ENCODE data around the gene SNCB.
A peak's percentile ranks its signal among the peaks of the same experiment; 100 is the strongest.
"Not testable (repeated sequence)": the region's sequence is repeated elsewhere in the genome, so short reads cannot be mapped to it uniquely, and the experiment has no call there.

The SNCB gene

DNA sequence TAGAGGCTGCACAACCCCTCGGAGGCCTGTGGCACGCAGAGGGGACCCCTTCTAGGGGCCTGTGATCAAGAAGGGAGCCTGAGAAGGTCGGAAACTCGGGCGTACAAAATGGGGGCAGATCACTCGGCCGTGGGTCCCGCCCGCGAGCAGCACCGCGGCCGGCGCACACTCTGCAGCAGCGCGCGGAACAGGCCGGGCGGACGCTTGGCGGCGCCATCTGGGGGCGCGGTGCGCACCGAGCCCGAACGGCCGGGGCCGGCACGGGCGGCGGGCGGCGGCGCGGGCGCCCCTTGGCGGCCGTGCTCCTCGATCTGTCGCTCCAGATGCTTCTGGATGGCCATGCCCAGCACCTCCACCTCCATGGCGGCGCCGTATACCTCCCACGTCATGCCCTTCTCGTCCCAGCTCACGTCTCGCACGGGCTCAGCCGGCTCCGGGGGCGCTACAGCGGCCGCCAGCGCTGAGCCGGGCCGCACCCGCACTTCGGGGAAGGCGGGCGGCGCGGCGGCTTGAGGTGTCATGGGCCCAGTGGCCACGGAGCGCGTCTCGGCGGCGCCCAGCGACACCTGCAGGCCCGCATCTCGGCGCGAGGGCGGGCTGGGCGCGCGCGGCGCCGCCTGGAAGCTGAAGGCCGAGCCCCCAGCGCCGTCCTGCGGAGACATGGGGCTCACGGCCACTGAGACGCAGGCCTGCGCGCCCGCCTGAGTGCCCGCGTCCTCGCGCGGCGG, 33.5 kb downstream of the SNCB start:
- no peak for DNase-seq

DNA sequence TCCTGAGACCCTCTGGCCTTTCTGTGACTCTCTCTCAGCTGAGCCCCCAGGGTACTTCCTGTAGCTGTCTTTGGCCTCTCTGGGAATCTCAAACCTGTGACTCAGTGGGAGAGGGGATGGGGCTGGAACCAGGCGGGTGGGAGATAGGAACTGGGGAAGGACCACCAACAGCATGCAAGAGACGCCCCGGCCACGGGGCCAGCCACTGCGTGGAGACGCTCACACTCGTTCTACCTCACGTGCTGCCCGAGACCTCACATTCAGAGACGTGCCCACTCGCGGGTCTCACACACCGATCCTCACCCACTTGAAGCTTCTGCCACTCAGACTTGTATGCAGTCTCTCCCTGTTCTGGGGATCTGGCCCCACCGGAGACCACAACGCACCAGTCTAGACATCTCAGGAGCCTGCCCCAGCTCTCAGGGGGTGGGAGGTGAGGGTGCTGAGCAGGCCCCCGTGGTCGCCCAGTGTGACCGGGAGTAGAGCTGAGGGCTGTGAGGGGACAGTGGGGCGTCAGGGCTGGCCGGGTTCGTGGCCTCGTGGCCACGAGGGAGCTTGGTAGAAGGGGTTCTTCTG, 34.2 kb downstream of the SNCB start:
- no peak for DNase-seq

DNA sequence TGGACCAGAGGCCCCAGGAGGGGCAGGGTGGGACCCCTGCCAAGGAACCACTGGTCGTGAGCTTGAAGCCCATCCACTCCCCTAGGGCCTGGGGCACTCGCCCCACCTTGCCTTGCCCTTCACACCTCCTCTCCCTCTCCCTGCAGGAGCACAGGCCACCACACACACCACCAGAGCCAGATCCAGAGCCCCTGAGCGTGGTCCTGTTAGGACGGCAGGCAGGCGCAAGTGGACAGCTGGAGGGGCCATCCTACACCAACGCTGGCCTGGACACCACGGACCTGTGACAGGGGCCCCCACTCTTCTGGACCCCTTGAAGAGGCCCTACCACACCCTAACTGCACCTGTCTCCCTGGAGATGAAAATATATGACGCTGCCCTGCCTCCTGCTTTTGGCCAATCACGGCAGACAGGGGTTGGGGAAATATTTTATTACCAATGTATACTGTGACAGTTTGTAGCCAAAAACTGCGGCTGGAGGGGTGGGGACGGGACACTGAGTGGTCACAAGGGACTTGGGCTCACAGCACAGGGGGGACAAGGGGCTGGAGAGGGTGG, 34.9 kb downstream of the SNCB start:
- no peak for DNase-seq

DNA sequence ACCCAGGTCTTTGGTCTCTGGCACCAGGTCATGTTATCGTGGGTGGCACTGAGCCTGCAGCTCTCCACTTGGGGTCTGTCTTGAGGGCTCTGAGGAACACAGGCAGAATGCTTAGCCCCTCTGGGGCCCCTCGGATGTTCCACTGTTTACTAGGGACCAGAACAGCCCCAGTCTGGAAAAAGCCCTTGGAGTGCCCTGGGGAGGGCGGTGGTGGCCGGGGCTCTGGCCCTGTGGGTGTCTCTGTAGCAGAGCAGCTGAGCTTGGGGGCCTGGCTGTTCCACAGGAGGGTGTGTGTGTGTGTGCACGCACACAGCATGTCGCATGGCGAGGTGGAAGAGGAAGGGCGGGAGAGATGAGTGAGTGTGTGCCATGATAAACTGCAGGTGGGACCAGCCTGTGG, 35.8 kb downstream of the SNCB start:
- no peak for DNase-seq

DNA sequence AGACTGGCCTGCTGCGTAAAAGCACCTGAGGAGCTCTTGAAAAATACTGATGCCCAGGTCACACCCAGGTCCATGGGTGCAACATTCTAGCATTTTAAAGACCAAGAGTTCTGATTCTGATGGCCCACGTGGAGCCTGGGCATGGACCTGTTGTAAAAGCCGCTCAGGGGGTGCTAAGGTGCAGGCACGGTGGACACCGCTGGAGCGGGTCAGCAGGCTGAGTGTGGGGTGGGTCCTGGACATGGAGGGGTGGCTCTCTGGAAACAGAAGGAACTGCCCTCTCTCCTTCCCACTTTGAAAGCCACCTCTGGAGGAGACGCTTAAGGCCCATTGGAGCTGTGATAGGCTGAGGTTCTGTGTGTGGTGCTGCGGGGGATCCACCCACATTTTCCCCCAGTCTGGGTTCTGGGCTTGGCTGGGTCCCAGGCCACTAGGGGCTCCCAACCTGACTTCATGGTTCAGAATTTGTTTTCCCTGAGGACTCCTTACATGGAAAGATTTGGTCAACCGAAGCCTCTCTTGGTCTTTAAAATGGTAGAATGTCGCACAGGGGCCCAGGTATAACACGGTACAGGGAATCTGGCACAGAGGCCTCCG, 37.0 kb downstream of the SNCB start:
- DNase-seq, result no peak

DNA sequence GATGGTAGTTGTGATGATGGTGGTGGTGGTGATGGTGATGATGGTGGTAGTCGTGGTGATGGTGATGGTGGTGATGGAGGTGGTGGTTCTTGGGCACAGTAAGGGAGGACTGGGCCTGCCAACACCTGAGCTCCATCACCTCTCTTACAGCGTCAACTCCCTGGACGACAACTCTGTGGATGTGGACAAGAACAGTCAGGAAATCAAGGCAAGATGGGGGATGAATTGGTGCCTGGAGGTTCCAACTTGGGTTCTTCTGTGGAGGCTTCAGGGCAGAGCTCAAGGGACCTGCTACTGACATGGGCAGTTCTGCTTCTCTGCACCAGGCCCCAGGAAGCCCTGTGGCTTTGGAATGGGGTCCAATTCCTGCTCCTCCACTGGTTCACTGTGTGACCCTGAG, 37.8 kb downstream of the SNCB start:
- DNase-seq, result no peak

DNA sequence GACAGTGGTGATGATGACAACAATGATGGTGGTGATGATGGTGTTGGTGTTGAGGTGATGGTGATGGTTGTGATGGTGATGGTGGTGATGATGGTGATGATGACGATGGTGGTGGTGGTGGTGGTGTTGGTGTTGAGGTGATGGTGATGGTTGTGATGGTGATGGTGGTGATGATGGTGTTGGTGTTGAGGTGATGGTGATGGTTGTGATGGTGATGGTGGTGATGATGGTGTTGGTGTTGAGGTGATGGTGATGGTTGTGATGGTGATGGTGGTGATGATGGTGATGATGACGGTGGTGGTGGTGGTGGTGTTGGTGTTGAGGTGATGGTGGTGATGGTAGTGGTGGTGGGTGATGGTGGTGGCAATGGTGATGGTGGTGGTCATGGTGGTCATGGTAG, 38.7 kb downstream of the SNCB start:
- DNase-seq, result not testable (repeated sequence)

DNA sequence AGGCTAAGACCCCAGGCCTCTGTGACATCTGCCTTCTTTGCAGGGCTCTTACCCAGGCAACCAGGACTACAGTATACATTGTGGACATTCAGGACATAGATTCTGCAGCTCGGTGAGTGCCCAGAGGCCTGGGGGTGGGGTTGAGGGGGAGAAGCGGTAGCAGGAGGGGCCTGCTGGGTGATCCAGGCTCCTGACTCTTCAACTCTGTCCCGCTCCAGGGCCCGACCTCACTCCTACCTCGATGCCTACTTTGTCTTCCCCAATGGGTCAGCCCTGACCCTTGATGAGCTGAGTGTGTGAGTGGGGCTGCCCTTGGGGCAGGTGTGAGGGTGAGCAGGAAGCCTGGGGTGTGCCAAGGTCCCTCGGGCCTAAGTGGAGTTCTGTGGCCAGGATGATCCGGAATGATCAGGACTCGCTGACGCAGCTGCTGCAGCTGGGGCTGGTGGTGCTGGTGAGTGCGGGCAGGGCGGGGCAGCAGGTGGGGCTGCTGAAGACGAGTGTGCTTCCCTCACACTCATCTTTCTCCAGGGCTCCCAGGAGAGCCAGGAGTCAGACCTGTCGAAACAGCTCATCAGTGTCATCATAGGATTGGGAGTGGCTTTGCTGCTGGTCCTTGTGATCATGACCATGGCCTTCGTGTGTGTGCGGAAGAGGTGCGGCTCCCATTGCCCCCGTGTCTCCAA, 40.2 kb downstream of the SNCB start:
- peak in 1 of 3 experiments; percentile 88 for DNase-seq

DNA sequence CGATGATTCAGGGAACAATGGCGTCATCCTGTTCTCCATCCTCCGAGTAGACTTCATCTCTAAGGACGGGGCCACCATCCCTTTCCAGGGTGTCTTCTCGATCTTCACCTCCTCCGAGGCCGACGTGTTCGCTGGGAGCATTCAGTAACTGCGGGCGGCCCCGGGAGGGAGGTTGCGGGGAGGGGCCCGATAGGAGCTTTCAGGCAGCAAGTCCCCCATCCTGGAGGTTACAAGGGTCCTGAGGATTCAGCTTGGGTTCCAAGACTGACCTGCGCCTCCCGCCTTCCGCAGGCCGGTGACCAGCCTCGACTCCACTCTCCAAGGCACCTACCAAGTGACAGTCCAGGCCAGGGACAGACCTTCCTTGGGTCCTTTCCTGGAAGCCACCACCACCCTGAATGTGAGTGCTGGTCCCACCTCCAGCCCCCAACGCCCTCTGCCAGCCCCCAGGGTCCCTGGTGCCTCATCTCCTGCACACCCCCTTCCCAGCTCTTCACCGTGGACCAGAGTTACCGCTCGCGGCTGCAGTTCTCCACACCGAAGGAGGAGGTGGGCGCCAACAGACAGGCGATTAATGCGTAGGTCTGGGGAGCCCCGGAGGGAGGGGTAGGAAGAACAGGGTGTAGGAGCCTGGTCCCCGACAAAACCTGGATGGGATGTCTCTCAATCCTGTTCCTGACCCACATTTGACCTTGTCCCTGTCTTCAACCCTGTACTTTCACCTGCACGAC, 41.1 kb downstream of the SNCB start:
- DNase-seq, result peak in 1 of 3 experiments; percentile 6

DNA sequence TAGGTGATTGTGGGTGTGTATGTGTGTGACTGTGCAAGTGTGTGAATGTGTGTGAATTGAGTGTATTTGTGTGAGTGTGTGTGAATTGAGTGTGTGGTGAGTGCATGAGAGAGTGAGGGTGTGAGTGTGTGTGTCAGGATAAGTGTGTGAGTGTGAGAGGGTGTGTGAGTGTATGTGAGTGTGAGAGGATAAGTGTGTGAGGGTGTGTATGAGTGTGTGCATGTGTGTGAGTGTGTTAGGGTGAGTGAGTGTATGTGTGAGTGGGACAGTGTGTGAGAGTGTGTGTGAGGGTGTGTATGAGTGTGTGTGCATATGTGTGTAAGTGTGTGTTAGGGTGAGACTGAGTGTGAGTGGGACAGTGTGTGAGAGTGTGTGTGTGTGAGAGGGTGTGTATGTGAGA, 42.0 kb downstream of the SNCB start:
- no peak for DNase-seq

DNA sequence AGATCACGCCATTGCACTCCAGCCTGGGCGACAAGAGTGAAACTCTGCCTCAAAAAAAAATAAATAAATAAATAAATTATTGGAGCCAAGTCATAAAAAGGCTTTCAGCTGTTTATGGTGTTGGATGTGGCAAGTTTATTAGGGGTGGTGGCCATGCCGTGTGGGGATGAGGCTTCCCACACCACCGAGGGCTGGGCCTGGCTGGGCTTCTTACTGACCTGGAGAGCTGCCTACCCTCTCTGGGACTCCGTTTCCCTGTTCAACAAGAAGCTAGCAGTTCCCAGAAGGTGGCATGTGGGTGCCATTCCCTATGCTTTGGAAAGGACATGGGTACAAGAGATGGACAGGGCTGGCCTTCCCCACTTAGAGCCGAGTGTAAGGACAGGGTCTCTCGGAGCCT, 42.9 kb downstream of the SNCB start:
- no peak for DNase-seq

DNA sequence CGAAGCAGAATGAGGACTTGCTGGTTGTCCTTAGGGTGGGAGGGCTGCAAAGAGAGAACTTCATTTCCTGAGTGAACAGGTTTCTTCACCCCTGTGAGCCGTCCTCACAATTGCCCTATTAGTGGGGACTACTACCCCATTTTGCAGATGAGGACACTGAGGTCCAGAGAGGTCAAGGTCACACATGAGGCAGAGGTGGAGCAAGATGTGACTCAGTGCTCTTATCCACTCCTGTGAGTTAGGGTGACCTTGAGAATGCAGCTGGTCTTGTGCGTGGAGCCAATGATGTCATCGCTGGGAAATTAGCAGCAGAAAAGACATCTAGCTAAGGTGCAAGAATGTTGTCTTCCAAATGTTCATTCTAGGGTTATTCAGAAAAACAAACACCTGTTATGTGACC, 47.3 kb downstream of the SNCB start:
- no peak for DNase-seq

DNA sequence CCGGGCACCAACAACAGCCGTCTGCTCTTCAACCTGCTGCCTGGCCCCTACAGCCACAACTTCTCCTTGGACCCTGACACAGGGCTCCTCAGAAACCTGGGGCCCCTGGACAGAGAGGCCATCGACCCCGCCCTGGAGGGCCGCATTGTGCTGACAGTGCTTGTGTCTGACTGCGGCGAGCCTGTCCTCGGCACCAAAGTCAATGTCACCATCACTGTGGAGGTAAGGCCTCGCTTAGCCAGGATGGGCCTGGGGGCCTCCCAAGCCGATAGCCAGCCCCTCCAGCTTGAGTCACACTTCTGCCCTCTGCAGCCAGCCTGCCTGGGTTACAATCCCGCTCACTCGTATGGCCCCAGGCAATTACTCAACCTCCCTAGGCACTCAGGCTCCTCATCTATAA, 49.0 kb downstream of the SNCB start:
- no peak for DNase-seq

DNA sequence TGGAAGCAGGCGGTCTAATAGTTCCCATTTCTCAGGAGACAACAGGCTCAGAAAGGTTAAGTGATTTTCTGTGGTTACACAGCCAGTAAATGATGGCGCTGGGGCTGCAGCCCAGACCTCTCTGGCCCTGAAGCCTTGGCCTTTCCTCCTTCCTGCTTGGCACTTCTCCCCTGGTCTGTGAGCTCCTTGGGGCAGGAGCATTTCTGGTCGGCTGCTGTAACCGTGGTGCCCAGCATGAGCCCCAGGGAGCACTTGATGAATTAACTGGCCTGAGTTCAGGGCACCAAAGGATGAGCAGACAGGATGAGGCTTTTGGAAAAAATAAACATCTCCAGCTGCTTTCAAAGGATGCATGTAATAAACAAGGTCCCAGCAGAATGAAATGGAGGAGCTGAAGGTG, 51.0 kb downstream of the SNCB start:
- no peak for DNase-seq

DNA sequence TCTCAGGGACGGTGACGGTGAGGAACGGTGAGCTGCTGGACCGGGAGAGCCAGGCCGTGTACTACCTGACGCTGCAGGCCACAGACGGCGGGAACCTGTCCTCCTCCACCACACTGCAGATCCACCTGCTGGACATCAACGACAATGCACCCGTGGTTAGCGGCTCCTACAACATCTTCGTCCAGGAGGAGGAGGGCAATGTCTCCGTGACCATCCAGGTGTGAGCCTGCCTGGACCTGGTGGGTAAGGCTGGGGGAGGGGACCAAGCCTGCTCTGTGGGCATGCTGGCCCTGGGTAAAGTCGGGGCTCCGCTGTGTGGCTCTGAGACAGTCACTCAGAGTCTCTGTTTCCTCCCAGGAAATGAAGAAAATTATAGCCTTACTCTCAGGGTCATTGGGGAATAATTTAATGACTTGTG, 51.9 kb downstream of the SNCB start:
- peak in 2 of 3 experiments; percentile 15 to 54 for DNase-seq

DNA sequence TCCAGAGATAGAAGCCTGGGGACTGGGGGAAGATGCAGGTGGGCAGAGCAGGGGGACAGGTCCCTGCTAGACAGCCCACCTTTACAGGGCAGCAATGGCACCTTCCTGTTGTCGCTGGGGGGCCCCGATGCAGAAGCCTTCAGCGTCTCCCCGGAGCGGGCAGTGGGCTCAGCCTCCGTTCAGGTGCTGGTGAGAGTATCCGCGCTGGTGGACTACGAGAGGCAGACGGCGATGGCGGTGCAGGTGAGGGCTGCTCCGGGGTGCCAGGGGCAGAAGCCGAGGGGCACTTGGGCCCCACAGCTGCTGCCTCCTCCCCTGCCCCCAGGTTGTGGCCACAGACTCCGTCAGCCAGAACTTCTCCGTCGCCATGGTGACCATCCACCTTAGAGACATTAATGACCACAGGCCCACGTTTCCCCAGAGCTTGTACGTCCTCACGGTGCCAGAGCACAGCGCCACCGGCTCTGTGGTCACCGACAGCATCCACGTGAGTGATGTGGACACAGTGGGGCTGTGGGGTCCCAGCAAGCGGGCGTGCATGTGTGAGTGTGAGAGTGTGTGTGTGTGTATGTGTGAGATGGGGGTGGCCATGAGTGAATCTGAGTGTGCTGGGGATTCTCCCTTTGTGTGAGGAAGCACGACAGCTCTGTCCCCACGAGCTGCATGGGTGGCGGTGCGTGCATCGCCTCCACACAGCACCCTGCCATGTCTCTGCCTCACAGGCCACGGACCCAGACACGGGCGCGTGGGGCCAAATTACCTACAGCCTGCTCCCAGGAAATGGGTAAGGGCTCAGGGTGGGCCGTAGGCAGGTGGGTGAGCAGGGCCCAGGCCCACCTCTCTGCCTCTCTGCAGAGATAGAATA, 52.8 kb downstream of the SNCB start:
- peak in 1 of 3 experiments; percentile 7 for DNase-seq

DNA sequence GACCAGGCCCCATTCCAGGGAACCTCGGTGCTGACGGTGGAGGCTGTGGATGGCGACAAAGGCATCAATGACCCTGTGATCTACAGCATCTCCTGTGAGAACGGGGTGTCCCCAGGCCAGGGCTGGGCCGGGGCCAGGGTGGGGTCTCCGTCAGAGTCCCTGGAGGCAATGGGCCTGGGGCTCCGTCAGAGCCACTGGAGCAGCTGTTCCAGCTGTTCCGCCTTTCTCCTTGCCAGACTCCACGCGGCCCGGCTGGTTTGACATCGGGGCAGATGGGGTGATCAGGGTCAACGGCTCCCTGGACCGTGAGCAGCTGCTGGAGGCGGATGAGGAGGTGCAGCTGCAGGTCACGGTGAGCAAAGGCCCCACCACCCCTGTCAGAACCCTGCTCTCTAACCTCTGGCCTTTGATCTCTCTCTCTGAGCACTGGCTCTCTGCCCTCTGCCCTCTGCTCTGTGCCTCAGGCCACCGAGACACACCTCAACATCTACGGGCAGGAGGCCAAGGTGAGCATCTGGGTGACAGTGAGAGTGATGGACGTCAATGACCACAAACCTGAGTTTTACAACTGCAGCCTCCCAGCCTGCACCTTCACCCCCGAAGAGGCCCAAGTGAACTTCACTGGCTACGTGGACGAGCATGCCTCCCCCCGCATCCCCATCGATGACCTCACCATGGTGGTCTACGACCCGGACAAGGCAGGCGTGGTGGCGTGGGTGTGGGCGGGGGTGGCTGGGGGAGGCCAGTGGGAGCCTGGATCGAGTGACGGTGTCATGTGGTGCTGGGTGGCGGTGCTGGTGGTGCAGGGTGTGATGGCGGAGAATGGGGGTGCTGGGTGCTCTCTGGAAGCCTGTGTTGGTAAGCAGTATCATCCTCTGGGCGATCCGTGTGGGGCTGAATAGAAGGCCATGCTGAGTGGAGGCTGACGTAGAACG, 54.6 kb downstream of the SNCB start:
- DNase-seq, result no peak

DNA sequence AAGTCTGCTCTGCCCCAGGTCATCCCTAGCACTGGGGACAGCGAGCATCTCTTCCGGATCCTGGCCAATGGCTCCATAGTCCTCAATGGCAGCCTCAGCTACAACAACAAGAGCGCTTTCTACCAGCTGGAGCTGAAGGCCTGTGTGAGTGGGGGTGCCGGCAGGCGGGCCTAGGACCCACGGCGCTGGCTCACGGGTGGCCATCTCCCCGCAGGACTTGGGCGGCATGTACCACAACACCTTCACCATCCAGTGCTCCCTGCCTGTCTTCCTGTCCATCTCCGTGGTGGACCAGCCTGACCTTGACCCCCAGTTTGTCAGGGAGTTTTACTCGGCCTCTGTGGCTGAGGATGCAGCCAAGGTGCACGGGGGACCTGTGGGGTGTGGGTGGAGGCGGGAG, 55.3 kb downstream of the SNCB start:
- DNase-seq, result no peak

DNA sequence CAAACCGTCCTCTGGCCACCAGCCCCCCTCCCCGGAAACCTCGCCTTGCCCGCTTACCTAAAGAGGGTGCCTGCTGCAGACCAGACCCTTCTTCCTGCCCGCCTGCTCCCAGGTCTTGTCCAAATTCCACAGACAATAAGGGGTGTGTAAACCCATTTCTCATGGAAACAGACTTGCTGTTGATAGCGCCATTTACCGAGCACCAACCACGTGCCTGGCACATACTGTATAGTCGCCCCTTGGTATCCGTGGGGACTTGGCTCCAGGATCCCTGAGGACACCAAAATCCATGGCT, 56.1 kb downstream of the SNCB start:
- DNase-seq, result no peak

DNA sequence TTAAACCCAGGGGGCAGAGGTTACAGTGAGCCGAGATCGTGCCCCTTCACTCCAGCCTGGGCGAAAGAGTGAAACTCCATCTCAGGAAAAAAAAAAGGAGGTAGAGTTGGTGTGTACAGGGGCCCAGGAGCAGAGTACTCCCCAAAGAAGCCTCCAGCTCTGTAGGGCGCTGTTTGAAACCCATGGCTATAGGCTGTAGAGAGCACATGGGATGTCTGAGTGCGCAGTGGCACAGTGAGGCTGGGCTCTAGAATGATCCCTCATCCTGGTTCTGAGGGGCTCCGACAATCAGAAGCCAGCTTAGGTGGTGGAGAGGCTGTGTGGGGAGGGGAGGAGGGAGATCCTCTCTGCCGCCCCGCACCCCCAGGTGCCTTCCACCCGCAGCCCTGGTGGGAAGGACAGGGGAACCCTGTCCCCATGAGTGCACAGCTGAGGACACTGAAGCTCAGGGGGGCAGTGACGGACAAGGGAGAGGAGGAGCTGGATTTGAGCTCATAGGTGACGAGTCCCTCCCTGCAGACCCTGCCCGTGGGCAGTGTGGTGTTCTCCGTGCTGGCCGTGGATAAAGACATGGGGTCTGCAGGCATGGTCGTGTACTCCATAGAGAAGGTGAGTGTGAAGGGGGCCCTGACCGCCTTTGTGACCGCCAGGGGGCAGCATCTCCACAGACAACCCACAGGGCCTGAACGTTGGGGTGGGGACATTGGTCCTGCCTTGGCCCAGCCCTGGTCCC, 56.6 kb downstream of the SNCB start:
- DNase-seq, result peak; percentile 23 to 66 (median 59)
